GM03348 (cell line): Measurements from ENCODE around the gene FAM111A.

Experiments used
- DNase-seq: peaks from one replicate; pipeline ENCODE4 v3.0.0; 2012; ENCODE audit warnings: low spot score

Gene FAM111A

DNA sequence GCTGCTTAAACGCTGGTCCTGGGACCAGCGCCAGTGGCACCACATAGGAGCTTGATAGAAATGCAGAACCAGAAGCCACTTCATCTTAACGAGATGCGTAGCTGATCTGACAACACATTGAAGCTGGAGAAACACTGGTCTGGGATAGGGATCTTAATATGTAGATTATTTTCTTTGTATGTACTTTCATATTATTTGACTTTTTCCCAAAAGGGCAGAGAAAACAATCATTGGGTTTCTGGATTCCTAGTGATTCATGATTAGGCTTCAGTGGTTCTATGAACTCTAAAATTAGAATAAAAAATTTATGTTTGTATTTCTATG, 57.7 kb downstream of the FAM111A start:
- no peak for DNase-seq

DNA sequence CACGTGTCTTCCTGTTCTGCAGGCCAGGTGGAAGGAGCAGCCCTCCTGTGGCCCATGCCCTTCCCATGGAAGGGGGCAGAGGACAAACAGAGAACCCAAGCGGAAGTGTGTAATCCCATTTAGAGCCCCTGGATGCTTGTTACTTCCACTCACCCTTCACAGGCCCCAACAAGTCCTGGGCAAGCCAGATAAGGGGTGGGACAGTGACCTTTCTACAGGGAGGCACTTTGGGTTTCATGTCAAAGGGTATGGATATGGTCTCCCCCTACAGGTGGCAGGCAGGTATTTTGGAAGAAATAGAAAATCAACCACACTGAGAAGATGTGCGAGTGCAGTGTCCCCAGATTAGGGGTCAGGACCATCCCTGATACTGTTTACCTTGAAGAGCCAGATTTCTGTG, 58.7 kb downstream of the FAM111A start:
- DNase-seq = no peak
